ENCODE results near the gene CDC25A.

CDC25A gene

DNA sequence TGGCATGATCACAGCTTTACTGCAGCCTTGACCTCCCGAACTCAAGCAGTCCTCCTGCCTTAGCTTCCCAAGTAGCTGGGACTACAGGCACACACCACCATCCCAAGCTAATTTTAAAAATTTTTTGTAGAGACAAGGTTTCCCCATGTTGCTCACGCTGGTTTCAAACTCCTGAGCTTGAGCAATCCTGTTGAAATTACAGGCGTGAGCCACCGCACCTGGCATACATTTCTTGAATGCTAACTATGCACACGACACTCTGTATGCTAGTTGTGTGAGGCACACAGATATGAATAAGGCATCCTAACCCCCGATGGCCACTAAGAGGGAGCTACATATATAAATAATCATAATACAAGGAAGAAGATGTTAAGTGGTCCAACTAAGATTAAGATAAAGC is 64.9 kb downstream of the CDC25A start:
- H3K27ac ChIP-seq = no peak overlapping the region
- H3K27me3 ChIP-seq (replicated peaks) = no peaks in the 10 kb centered on the region
- H3K36me3 ChIP-seq (replicated peaks) = no peaks in the 10 kb centered on the region
- DNase-seq = no peak
- no peak overlapping the region for H3K4me3 ChIP-seq (ENCODE audit: low read depth, low read length)
- in situ Hi-C loops (cut with HindIII; ENCODE audit: low pct_ligation_motif_present, low sequenced_read_pairs) = no loop called here
- TF ChIP-seq, protein P1, sequence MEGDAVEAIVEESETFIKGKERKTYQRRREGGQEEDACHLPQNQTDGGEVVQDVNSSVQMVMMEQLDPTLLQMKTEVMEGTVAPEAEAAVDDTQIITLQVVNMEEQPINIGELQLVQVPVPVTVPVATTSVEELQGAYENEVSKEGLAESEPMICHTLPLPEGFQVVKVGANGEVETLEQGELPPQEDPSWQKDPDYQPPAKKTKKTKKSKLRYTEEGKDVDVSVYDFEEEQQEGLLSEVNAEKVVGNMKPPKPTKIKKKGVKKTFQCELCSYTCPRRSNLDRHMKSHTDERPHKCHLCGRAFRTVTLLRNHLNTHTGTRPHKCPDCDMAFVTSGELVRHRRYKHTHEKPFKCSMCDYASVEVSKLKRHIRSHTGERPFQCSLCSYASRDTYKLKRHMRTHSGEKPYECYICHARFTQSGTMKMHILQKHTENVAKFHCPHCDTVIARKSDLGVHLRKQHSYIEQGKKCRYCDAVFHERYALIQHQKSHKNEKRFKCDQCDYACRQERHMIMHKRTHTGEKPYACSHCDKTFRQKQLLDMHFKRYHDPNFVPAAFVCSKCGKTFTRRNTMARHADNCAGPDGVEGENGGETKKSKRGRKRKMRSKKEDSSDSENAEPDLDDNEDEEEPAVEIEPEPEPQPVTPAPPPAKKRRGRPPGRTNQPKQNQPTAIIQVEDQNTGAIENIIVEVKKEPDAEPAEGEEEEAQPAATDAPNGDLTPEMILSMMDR (IDR thresholded peaks at IDR 0.05; ENCODE audit: low read depth, low read length, missing control alignments) = no peak

DNA sequence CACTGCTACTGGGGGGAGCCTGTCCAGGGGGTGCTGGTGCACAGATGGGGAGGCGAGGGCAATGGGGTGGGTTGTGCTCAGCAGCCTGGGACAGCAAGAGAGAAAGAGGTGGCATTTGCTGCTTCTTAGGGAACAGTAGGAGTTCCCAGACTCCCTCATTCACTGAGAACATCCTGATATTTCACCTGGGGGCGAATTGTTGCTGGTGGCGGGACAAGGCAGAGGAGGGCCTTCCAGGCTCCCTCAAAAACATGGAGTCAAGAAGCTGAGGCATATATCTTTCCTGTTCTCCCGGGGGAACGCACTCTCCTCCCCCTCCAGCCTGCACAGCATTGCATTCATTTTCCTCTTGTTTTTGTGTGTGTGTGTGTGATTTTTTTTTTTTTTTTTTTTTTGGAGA is 65.7 kb downstream of the CDC25A start:
- Histone ChIP-seq H3K27me3 (replicated peaks) (no peaks in the 10 kb centered on the region), H3K36me3 (replicated peaks) (no peaks in the 10 kb centered on the region), H3K27ac (no peak overlapping the region), H3K4me3 (ENCODE audit: low read depth, low read length) (no peak overlapping the region)
- in situ Hi-C loops (cut with HindIII; ENCODE audit: low pct_ligation_motif_present, low sequenced_read_pairs) = no loop called here
- DNase-seq = no peak
- TF ChIP-seq, protein P1 (IDR thresholded peaks at IDR 0.05; ENCODE audit: low read depth, low read length, missing control alignments) = no peak

DNA sequence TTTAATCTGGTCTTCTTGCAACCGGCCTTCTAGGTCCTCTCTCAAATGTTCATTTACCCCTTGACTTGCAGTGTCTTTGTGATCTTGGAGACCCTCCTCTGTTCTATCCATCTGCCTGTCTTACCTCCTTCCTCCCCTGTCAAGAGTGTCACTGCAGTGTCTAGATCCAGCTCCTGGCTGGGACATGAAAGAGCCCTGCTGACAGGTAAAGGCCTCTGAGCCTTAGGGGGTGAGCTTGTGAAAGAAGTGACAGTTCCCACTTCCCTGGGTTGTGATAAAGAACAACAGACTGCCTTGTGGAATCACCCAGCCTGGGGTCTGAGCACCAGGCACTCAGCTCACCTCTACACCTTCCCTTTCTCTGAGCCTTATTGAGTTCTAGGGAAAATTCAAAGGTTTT is 68.0 kb downstream of the CDC25A start:
- Histone ChIP-seq H3K36me3 (replicated peaks) (no peaks in the 10 kb centered on the region), H3K27ac (no peak overlapping the region), H3K27me3 (replicated peaks) (no peaks in the 10 kb centered on the region), H3K4me3 (ENCODE audit: low read depth, low read length) (no peak overlapping the region)
- in situ Hi-C loops (cut with HindIII; ENCODE audit: low pct_ligation_motif_present, low sequenced_read_pairs) = no loop called here
- DNase-seq = no peak
- TF ChIP-seq, protein P1 (IDR thresholded peaks at IDR 0.05; ENCODE audit: low read depth, low read length, missing control alignments) = no peak

DNA sequence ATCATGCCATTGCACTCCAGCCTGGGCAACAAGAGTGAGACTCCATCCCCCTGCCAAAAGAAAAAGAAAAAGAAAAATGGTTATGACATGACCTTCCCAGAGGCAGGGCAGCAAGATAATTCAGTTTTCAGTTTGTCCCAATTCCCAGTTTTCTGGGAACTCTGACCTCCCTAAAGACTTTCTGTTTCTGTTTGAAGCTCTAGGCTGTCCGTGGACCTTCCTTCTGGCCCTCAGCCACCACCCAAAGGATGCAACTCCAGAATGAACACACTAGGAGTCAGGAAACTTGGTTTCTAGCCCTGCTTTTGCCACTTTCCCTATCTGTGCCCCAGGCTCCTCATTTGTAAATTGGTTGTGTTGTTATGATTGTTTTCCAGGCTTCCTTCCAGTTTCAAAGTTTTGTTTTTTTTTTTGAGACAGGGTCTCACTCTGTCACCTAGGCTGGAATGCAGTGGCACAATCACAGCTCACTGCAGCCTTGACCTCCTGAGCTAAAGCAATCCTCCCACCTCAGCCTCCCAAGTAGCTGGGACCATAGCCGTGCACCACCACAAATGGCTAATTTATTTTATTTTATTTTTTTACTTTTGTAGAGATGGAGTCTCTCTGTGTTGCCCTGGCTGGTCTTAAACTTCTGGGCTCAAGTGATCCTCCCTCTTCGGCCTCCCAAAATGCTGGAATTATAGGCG is 68.6 kb downstream of the CDC25A start:
- Histone ChIP-seq H3K27ac (no peak overlapping the region), H3K36me3 (replicated peaks) (no peaks in the 10 kb centered on the region), H3K4me3 (ENCODE audit: low read depth, low read length) (no peak overlapping the region), H3K27me3 (replicated peaks) (no peaks in the 10 kb centered on the region)
- TF ChIP-seq, protein P1 (IDR thresholded peaks at IDR 0.05; ENCODE audit: low read depth, low read length, missing control alignments) = no peak
- in situ Hi-C loops (cut with HindIII; ENCODE audit: low pct_ligation_motif_present, low sequenced_read_pairs) = no loop called here
- peak; percentile 12 for DNase-seq

DNA sequence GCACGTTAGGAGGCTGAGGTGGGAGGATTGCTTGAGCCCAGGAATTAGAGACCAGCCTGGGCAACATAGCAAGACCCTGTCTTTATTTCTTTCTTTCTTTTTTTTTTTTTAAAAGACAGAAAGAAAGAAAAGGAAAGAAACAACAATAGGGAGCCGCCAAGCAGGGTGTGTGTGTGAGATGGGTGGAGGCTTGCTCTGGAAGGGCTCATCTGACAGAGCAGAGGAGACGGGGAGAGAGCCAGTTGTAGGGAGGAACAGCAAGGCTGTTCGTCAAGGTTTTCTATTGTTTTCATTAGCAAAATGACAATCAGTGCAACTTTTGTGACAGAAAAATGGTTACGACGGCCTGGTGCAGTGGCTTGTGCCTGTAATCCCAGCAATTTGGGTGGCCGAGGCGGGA is 69.3 kb downstream of the CDC25A start:
- in situ Hi-C loops (cut with HindIII; ENCODE audit: low pct_ligation_motif_present, low sequenced_read_pairs) = no loop called here
- H3K4me3 ChIP-seq (ENCODE audit: low read depth, low read length) = no peak overlapping the region
- DNase-seq = no peak
- H3K27ac ChIP-seq = no peak overlapping the region
- H3K27me3 ChIP-seq (replicated peaks) = no peaks in the 10 kb centered on the region
- TF ChIP-seq, protein P1 (IDR thresholded peaks at IDR 0.05; ENCODE audit: low read depth, low read length, missing control alignments) = no peak
- H3K36me3 ChIP-seq (replicated peaks) = no peaks in the 10 kb centered on the region

DNA sequence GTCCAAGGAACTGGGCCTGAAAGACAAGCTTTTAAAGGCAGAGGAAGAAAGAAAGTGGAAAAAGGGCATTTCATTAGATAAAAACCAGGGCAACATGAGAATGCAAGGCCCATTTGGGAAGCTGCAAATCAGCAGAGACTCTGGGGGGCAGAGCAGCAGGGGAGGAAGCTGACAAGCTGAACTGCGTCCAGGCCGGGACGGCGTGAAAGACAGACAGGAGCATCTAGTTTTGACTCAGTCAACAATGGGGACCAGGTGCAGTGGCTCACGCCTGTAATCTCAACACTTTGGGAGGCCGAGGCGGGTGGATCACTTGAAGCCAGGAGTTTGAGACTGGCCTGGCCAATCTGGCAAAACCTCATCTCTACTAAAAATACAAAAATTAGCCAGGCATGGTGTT is 69.9 kb downstream of the CDC25A start:
- no peak for DNase-seq
- in situ Hi-C loops (cut with HindIII; ENCODE audit: low pct_ligation_motif_present, low sequenced_read_pairs) = no loop called here
- no peaks in the 10 kb centered on the region for H3K27me3 ChIP-seq (replicated peaks)
- no peak overlapping the region for H3K4me3 ChIP-seq (ENCODE audit: low read depth, low read length)
- H3K36me3 ChIP-seq (replicated peaks) = no peaks in the 10 kb centered on the region
- H3K27ac ChIP-seq = no peak overlapping the region
- TF ChIP-seq, protein P1 (IDR thresholded peaks at IDR 0.05; ENCODE audit: low read depth, low read length, missing control alignments) = no peak

All from brain microvascular endothelial cell (primary cell).